ENCODE measurements around the gene ACER2. TPM values are rescaled to one million over a fixed set of nuclear protein-coding genes. Genes with fewer than 3 reads are reported as not detected.

Gene ACER2
- total and polyA plus RNA-seq, 12 donors, result 0.52 to 8.7 (median 3.6) TPM

- intact Hi-C loops (cut with DNase I), result no loop called here
- H3K4me3 ChIP-seq, result no peak overlapping the region
- no peaks in the 10 kb centered on the region for H3K9me3 ChIP-seq
- ATAC-seq (no peak), DNase-seq (no peak)
- 93 to 95% methylated on average over 26 of the region's 26 CpGs for WGBS, 2 donors
- no peaks in the 10 kb centered on the region for H3K27me3 ChIP-seq
- no peaks in the 10 kb centered on the region for H3K36me3 ChIP-seq
- H3K4me1 ChIP-seq, result peaks cover 3 to 20% (median 14%) of the 10 kb centered on the region in 9 donors
- no peak overlapping the region for H3K27ac ChIP-seq
- TF ChIP-seq CTCF (IDR thresholded peaks at IDR 0.05), result no peak
Measured at GRCh38 chr9:19461135-19461534, 52.3 kb downstream of the ACER2 start.

DNA sequence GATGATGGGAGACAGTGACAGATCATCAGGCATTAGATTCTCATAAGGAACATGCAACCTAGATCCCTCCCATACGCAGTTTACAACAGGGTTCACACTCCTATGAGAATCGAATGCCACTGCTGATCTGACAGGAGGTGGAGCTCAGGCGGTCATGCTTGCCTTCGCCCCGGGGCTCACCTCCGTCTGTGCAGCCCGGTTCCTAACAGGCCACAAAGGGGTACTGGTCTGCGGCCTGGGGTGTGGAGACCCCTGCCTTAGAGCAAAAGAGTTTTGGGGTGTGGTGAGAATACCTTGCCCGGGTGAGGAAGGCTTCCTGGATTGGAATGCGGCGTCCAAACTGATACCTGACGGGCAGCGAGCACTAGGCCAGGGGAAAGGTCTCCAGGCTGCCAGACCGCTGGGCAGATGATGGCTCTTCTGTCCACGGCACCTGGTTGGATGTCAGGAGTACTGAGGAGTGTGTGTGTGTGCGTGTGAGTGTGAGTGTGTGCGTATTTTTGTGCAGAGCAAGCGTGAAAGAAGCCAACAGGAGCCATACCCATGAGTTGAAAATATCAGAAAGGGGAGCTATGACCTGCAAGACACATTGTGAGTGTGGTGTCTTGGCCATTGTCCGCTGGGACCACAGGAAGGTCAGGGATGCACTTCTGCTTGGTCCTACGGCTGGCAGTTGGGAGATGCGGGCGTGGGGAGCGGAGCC is 55.4 kb downstream of the ACER2 start:
- 77 to 78% methylated on average over 23 of the region's 23 CpGs for WGBS, 2 donors
- intact Hi-C loops (cut with DNase I), result no loop called here
- no peak for DNase-seq

DNA sequence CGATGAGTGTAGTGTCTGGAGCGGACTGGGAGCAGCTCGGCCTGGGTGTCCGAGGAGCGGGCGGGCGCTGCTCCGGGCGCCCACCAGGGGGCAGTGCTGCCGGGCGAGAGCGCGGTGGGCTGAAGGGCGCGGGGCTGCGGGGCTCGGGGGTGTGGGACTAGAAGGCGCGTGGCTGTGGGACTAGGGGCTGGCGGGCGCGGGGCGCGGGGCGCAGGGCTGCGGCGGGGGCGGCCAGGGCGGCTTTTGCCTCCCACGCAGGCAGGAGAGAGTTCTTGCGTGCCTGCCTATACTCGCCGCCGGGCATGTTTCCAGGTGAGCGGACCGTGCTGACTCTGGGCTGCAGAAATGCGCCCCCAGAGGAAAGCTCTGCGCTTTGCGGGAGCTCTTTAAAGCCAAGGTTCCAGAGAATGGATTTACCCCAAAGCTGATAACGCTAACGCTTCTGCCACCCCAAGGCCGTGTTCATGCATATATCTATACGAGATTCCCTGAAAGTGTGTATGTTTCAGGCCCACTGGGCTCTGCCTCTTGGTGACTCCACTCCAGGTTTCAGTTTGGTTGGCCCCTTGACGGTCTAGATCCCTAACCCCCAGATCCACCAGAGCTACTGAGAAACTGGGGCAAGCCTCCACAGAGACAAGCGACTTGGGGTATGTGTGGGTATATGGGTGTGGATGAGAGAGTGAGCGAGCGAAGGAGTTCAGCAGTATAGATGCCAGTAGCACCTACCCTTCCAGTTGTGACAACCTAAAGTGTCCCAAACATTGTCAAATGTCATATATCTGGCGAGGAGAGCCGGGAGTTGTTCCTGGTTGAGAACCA is 56.2 kb downstream of the ACER2 start:
- peak; percentile 81 to 93 (median 89) for ATAC-seq
- peak; percentile 68 to 72 for DNase-seq
- Histone ChIP-seq H3K4me3 (peak overlapping the region; percentile 19 to 66 (median 52)), H3K27me3 (no peaks in the 10 kb centered on the region), H3K9me3 (no peaks in the 10 kb centered on the region), H3K27ac (no peak overlapping the region), H3K36me3 (no peaks in the 10 kb centered on the region), H3K4me1 (peaks cover 0 to 6% (median 3%) of the 10 kb centered on the region in 9 donors)
- TF ChIP-seq CTCF (IDR thresholded peaks at IDR 0.05), result peak; percentile 74 to 92 (median 83)
- intact Hi-C loops (cut with DNase I), result no loop called here
- WGBS, 2 donors, result 14% methylated on average over 45 to 49 of the region's 49 CpGs

More for the DNA sequence above, 55.4 kb downstream of the ACER2 start:
- Histone ChIP-seq H3K9me3 (no peaks in the 10 kb centered on the region), H3K4me3 (peak overlapping the region; percentile 19 to 66 (median 52)), H3K4me1 (peaks cover 0 to 6% (median 3%) of the 10 kb centered on the region in 9 donors), H3K27ac (no peak overlapping the region), H3K36me3 (no peaks in the 10 kb centered on the region), H3K27me3 (no peaks in the 10 kb centered on the region)
- no peak for TF ChIP-seq CTCF (IDR thresholded peaks at IDR 0.05)
- peak in 4 of 8 donors; percentile 5 to 18 (median 13) for ATAC-seq

DNA sequence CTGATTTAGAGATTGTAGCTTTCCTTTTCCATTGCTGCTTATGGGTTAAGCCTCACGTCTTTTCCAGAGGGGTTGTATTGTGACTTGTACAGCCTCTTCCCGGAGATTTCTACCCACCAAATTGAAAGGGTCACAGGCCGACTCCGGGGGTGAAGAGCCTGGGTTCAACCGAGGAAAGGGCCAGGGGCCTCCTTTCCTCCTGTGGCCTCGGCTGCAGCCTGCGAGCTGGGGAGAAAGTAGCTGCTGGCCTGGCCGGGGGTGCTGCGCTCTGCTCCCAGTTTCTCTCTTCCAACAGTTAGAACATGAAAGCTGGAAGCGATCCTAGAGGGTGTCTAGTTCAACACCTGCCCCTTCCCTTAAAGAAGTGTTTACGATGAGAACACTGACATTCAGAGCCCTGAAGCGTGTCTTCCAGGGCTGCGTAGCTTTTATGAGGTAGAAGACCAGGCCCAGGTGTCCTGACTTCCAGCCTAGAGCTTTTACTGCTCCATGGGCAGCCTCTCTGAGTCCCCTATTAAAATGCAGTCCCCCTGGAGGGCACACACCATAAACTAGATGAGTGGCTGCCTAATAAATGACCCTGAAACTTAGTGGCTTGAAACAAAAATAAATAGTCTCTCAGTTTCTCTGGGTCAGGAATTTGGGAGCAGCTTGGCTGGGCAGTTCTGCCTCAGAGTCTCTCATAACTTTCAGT is 56.9 kb downstream of the ACER2 start:
- no peak for TF ChIP-seq CTCF (IDR thresholded peaks at IDR 0.05)
- Histone ChIP-seq H3K27me3 (no peaks in the 10 kb centered on the region), H3K4me3 (no peak overlapping the region), H3K9me3 (no peaks in the 10 kb centered on the region), H3K36me3 (no peaks in the 10 kb centered on the region), H3K27ac (no peak overlapping the region), H3K4me1 (peaks cover 0 to 6% (median 3%) of the 10 kb centered on the region in 9 donors)
- WGBS, 2 donors, result 94 to 96% methylated on average over 13 of the region's 13 CpGs
- intact Hi-C loops (cut with DNase I), result no loop called here
- no peak for DNase-seq
- ATAC-seq, result no peak
